Astrocyte (in vitro differentiated cells and primary cell): Measurements from ENCODE around the gene SH3GL3.

Source experiments
- EZH2 ChIP-seq: IDR thresholded peaks from 2 replicates; pipeline ENCODE4 v1.6.1; 2012; ENCODE audit warnings: mild to moderate bottlenecking, low read length, inconsistent platforms; ENCODE audit not compliant: insufficient read depth
- TF ChIP-seq, protein P1 (sequence below): IDR thresholded peaks from 2 replicates; pipeline ENCODE4 v1.5.1; 2011; ENCODE audit warnings: low read depth, mild to moderate bottlenecking, inconsistent platforms, low read length, moderate library complexity; ENCODE audit not compliant: insufficient read depth

GRCh38 chr15:83472151-83472550, 25.0 kb downstream of the SH3GL3 start:
- TF ChIP-seq EZH2, result no peak
- TF ChIP-seq, protein P1, sequence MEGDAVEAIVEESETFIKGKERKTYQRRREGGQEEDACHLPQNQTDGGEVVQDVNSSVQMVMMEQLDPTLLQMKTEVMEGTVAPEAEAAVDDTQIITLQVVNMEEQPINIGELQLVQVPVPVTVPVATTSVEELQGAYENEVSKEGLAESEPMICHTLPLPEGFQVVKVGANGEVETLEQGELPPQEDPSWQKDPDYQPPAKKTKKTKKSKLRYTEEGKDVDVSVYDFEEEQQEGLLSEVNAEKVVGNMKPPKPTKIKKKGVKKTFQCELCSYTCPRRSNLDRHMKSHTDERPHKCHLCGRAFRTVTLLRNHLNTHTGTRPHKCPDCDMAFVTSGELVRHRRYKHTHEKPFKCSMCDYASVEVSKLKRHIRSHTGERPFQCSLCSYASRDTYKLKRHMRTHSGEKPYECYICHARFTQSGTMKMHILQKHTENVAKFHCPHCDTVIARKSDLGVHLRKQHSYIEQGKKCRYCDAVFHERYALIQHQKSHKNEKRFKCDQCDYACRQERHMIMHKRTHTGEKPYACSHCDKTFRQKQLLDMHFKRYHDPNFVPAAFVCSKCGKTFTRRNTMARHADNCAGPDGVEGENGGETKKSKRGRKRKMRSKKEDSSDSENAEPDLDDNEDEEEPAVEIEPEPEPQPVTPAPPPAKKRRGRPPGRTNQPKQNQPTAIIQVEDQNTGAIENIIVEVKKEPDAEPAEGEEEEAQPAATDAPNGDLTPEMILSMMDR, result no peak
